GM23338 (cell line): Measurements from ENCODE around the gene PDE4B. TPM values are rescaled to one million over a fixed set of nuclear protein-coding genes. Genes with fewer than 3 reads are reported as not detected.

ENCODE experiments used
- ATAC-seq: fragments of 200-7000 bp; cut with Tn5 transposase; 3 replicates; pipeline ENCODE4 v1.9.1; 2020
- DNase-seq: peaks from one replicate; pipeline ENCODE4 v3.0.0-alpha.2; 2015; ENCODE audit warnings: low spot score
- H2AFZ ChIP-seq: fragments of 200-600 bp; sonication (generic); 2 replicates; pipeline ENCODE4 v1.8.0; 2016; ENCODE audit warnings: antibody characterized with exemption, mild to moderate bottlenecking, moderate library complexity
- H3F3A ChIP-seq: fragments of 200-600 bp; sonication (generic); replicated peaks from 2 replicates; pipeline ENCODE4 v1.8.0; 2017; ENCODE audit warnings: antibody characterized with exemption, mixed run types, low read depth
- H3K27ac ChIP-seq: fragments of 200-600 bp; sonication (generic); 2 replicates; pipeline ENCODE4 v1.6.1; 2016; ENCODE audit warnings: low read depth
- H3K27me3 ChIP-seq: fragments of 200-600 bp; sonication (generic); 2 replicates; pipeline ENCODE4 v1.8.0; 2016; ENCODE audit warnings: mild to moderate bottlenecking, mixed run types, moderate library complexity; ENCODE audit not compliant: insufficient read depth
- H3K36me3 ChIP-seq: fragments of 200-600 bp; sonication (generic); 2 replicates; pipeline ENCODE4 v1.8.0; 2016; ENCODE audit warnings: mild to moderate bottlenecking; ENCODE audit not compliant: insufficient read depth
- H3K4me1 ChIP-seq: fragments of 200-600 bp; sonication (generic); 2 replicates; pipeline ENCODE4 v1.8.0; 2016; ENCODE audit warnings: mild to moderate bottlenecking, moderate library complexity; ENCODE audit not compliant: insufficient read depth
- H3K4me2 ChIP-seq: fragments of 200-600 bp; sonication (generic); 2 replicates; pipeline ENCODE4 v1.7.1; 2017; ENCODE audit warnings: mixed run types
- H3K4me3 ChIP-seq: fragments of 200-600 bp; sonication (generic); 2 replicates; pipeline ENCODE4 v1.6.1; 2016; ENCODE audit warnings: mixed run types
- H3K79me2 ChIP-seq: fragments of 200-600 bp; sonication (generic); replicated peaks from 2 replicates; pipeline ENCODE4 v1.8.0; 2017; ENCODE audit warnings: mild to moderate bottlenecking; ENCODE audit not compliant: insufficient read depth
- H3K9me2 ChIP-seq: fragments of 200-600 bp; sonication (generic); 2 replicates; pipeline ENCODE4 v1.8.0; 2017; ENCODE audit not compliant: insufficient read depth
- H4K20me1 ChIP-seq: fragments of 200-600 bp; sonication (generic); replicated peaks from 2 replicates; pipeline ENCODE4 v1.8.0; 2017; ENCODE audit warnings: mild to moderate bottlenecking; ENCODE audit not compliant: insufficient read depth
- H3K27ac Mint-ChIP-seq: 2 replicates; pipeline ENCODE4 v1.8.0; 2020; ENCODE audit warnings: inconsistent platforms, mild to moderate bottlenecking, moderate library complexity, mixed read lengths
- H3K27me3 Mint-ChIP-seq: 3 replicates; pipeline ENCODE4 v1.8.0; 2022; ENCODE audit warnings: low read depth, mild to moderate bottlenecking, moderate library complexity, mixed read lengths, inconsistent platforms; ENCODE audit not compliant: insufficient read depth, poor library complexity
- H3K36me3 Mint-ChIP-seq: 3 replicates; pipeline ENCODE4 v1.8.0; 2021; ENCODE audit warnings: low read depth, mild to moderate bottlenecking, inconsistent platforms, moderate library complexity, mixed read lengths
- H3K4me1 Mint-ChIP-seq: 3 replicates; pipeline ENCODE4 v1.8.0; 2020; ENCODE audit warnings: mild to moderate bottlenecking, inconsistent platforms, mixed read lengths
- H3K4me3 Mint-ChIP-seq: 3 replicates; pipeline ENCODE4 v1.8.0; 2021; ENCODE audit warnings: moderate library complexity, mild to moderate bottlenecking, inconsistent platforms, mixed read lengths
- H3K9me3 Mint-ChIP-seq: 3 replicates; pipeline ENCODE4 v1.8.0; 2020; ENCODE audit warnings: moderate library complexity, mild to moderate bottlenecking, inconsistent platforms, mixed read lengths
- CREB1 ChIP-seq: fragments of 250-450 bp; sonication (Bioruptor Pico); IDR thresholded peaks from 2 replicates; pipeline ENCODE4 v1.5.0; 2020; ENCODE audit warnings: low read depth, mild to moderate bottlenecking, moderate library complexity
- EZH2 ChIP-seq: fragments of 200-600 bp; sonication (generic); IDR thresholded peaks from one replicate; pipeline ENCODE4 v1.8.0; 2017; ENCODE audit warnings: antibody characterized with exemption, mild to moderate bottlenecking, low read depth; ENCODE audit not compliant: unreplicated experiment
- EZH2phosphoT487 ChIP-seq: fragments of 200-600 bp; sonication (generic); IDR thresholded peaks from one replicate; pipeline ENCODE4 v1.8.1; 2018; ENCODE audit warnings: antibody characterized with exemption; ENCODE audit not compliant: unreplicated experiment
- JUNB ChIP-seq: IDR thresholded peaks from one replicate; pipeline ENCODE4 v1.6.1; 2016; ENCODE audit warnings: antibody characterized with exemption; ENCODE audit not compliant: unreplicated experiment
- NANOG ChIP-seq: IDR thresholded peaks from 2 replicates; pipeline ENCODE4 v1.6.1; 2016; ENCODE audit warnings: antibody characterized with exemption, borderline replicate concordance
- POLR2AphosphoS5 ChIP-seq: IDR thresholded peaks from 2 replicates; pipeline ENCODE4 v1.6.1; 2016; ENCODE audit warnings: antibody characterized with exemption, low read depth
- STAT1 ChIP-seq: IDR thresholded peaks from one replicate; pipeline ENCODE4 v1.6.1; 2016; ENCODE audit warnings: antibody characterized with exemption; ENCODE audit not compliant: unreplicated experiment
- ZNF114 ChIP-seq: fragments of 250-450 bp; sonication (Bioruptor Pico); IDR thresholded peaks from 2 replicates; pipeline ENCODE4 v1.5.0; 2020; ENCODE audit warnings: mild to moderate bottlenecking, moderate library complexity
- ZNF331 ChIP-seq: fragments of 250-450 bp; sonication (Bioruptor Pico); IDR thresholded peaks from 2 replicates; pipeline ENCODE4 v1.5.0; 2020; ENCODE audit warnings: low read depth, mild to moderate bottlenecking, moderate library complexity
- polyA plus RNA-seq: library from polyadenylated mRNA; unstranded; fragments of >200 nt; fragmentation: Nextera tagmentation; extraction: Ambion mirVana; gene quantifications from 2 replicates; pipeline ENCODE4 v1.2.1, GENCODE V29; 2016
- total RNA-seq: library from RNA; depleted of rRNA; stranded (reverse); fragments of >200 nt; shearing (Covaris generic); gene quantifications from 2 replicates; pipeline ENCODE4 v1.2.3, GENCODE V29; 2014
- TF ChIP-seq, protein P1 (sequence below): IDR thresholded peaks from 2 replicates; pipeline ENCODE4 v1.6.1; 2016; ENCODE audit warnings: antibody characterized with exemption
- TF ChIP-seq, protein P2 (sequence below): IDR thresholded peaks from one replicate; pipeline ENCODE4 v1.6.1; 2018; ENCODE audit warnings: antibody characterized with exemption; ENCODE audit not compliant: unreplicated experiment
- TF ChIP-seq, protein P3 (sequence below): fragments of 250-450 bp; sonication (Bioruptor Pico); IDR thresholded peaks from 2 replicates; pipeline ENCODE4 v1.5.0; 2020; ENCODE audit warnings: mild to moderate bottlenecking, moderate library complexity
- TF ChIP-seq, protein P4 (sequence below), 2 experiments: fragments of 200-600 bp in 1 of 2; sonication (generic) in 1 of 2; conservative IDR thresholded peaks; 2 replicates each; pipeline versions ENCODE4 v1.5.1 to v1.6.1; 2016 to 2017; ENCODE audit warnings: antibody characterized with exemption in 2 of 2, low read depth in 2 of 2, mild to moderate bottlenecking in 2 of 2, moderate library complexity in 1 of 2

Gene PDE4B
- total and polyA plus RNA-seq, 2 experiments from 2014 or later, result 14.0 to 25.6 TPM

DNA sequence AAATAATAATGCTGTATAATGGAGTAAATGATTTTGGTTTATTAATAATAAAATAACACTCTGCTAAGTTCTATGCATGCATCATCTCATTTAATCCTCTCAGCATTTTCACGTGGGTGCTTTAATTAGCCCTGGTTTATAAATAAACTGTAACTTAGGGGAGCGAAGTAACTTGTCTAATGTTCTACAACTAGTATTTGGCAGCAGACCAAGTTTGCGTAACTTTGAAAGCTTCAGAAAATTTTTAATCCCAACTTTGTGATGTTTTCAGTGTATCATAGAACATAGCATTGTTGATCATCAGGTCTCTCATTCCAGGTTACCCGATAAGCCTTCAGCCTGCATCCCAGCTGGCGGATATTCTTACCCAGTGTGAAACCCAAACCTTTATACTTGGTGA, 418.8 kb downstream of the PDE4B start:
- Histone ChIP-seq H3F3A (no peaks in the 10 kb centered on the region), H3K4me1 (no peaks in the 10 kb centered on the region), H3K4me3 (no peak overlapping the region), H3K36me3 (no peaks in the 10 kb centered on the region), H3K27me3 (no peaks in the 10 kb centered on the region), H3K79me2 (no peaks in the 10 kb centered on the region), H3K27ac (no peak overlapping the region), H3K9me2 (peaks cover 11% of the 10 kb centered on the region; the same call in 1 of the 2 replicates), H2AFZ (no peak overlapping the region), H4K20me1 (no peaks in the 10 kb centered on the region), H3K4me2 (no peak overlapping the region)
- Mint-ChIP-seq H3K9me3 (no peaks in the 10 kb centered on the region), H3K27me3 (no peaks in the 10 kb centered on the region), H3K36me3 (no peaks in the 10 kb centered on the region), H3K4me3 (no peak overlapping the region), H3K4me1 (no peaks in the 10 kb centered on the region), H3K27ac (no peak overlapping the region)
- TF ChIP-seq EZH2phosphoT487 (no peak), NANOG (no peak), JUNB (no peak), ZNF114 (CRISPR knock-in tag) (no peak), ZNF331 (CRISPR knock-in tag) (no peak), EZH2 (no peak), STAT1 (no peak), CREB1 (CRISPR knock-in tag) (no peak), POLR2AphosphoS5 (no peak)
- TF ChIP-seq, protein P1, sequence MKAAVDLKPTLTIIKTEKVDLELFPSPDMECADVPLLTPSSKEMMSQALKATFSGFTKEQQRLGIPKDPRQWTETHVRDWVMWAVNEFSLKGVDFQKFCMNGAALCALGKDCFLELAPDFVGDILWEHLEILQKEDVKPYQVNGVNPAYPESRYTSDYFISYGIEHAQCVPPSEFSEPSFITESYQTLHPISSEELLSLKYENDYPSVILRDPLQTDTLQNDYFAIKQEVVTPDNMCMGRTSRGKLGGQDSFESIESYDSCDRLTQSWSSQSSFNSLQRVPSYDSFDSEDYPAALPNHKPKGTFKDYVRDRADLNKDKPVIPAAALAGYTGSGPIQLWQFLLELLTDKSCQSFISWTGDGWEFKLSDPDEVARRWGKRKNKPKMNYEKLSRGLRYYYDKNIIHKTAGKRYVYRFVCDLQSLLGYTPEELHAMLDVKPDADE, result no peak
- TF ChIP-seq, protein P2, sequence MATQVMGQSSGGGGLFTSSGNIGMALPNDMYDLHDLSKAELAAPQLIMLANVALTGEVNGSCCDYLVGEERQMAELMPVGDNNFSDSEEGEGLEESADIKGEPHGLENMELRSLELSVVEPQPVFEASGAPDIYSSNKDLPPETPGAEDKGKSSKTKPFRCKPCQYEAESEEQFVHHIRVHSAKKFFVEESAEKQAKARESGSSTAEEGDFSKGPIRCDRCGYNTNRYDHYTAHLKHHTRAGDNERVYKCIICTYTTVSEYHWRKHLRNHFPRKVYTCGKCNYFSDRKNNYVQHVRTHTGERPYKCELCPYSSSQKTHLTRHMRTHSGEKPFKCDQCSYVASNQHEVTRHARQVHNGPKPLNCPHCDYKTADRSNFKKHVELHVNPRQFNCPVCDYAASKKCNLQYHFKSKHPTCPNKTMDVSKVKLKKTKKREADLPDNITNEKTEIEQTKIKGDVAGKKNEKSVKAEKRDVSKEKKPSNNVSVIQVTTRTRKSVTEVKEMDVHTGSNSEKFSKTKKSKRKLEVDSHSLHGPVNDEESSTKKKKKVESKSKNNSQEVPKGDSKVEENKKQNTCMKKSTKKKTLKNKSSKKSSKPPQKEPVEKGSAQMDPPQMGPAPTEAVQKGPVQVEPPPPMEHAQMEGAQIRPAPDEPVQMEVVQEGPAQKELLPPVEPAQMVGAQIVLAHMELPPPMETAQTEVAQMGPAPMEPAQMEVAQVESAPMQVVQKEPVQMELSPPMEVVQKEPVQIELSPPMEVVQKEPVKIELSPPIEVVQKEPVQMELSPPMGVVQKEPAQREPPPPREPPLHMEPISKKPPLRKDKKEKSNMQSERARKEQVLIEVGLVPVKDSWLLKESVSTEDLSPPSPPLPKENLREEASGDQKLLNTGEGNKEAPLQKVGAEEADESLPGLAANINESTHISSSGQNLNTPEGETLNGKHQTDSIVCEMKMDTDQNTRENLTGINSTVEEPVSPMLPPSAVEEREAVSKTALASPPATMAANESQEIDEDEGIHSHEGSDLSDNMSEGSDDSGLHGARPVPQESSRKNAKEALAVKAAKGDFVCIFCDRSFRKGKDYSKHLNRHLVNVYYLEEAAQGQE, result no peak
- TF ChIP-seq, protein P3, sequence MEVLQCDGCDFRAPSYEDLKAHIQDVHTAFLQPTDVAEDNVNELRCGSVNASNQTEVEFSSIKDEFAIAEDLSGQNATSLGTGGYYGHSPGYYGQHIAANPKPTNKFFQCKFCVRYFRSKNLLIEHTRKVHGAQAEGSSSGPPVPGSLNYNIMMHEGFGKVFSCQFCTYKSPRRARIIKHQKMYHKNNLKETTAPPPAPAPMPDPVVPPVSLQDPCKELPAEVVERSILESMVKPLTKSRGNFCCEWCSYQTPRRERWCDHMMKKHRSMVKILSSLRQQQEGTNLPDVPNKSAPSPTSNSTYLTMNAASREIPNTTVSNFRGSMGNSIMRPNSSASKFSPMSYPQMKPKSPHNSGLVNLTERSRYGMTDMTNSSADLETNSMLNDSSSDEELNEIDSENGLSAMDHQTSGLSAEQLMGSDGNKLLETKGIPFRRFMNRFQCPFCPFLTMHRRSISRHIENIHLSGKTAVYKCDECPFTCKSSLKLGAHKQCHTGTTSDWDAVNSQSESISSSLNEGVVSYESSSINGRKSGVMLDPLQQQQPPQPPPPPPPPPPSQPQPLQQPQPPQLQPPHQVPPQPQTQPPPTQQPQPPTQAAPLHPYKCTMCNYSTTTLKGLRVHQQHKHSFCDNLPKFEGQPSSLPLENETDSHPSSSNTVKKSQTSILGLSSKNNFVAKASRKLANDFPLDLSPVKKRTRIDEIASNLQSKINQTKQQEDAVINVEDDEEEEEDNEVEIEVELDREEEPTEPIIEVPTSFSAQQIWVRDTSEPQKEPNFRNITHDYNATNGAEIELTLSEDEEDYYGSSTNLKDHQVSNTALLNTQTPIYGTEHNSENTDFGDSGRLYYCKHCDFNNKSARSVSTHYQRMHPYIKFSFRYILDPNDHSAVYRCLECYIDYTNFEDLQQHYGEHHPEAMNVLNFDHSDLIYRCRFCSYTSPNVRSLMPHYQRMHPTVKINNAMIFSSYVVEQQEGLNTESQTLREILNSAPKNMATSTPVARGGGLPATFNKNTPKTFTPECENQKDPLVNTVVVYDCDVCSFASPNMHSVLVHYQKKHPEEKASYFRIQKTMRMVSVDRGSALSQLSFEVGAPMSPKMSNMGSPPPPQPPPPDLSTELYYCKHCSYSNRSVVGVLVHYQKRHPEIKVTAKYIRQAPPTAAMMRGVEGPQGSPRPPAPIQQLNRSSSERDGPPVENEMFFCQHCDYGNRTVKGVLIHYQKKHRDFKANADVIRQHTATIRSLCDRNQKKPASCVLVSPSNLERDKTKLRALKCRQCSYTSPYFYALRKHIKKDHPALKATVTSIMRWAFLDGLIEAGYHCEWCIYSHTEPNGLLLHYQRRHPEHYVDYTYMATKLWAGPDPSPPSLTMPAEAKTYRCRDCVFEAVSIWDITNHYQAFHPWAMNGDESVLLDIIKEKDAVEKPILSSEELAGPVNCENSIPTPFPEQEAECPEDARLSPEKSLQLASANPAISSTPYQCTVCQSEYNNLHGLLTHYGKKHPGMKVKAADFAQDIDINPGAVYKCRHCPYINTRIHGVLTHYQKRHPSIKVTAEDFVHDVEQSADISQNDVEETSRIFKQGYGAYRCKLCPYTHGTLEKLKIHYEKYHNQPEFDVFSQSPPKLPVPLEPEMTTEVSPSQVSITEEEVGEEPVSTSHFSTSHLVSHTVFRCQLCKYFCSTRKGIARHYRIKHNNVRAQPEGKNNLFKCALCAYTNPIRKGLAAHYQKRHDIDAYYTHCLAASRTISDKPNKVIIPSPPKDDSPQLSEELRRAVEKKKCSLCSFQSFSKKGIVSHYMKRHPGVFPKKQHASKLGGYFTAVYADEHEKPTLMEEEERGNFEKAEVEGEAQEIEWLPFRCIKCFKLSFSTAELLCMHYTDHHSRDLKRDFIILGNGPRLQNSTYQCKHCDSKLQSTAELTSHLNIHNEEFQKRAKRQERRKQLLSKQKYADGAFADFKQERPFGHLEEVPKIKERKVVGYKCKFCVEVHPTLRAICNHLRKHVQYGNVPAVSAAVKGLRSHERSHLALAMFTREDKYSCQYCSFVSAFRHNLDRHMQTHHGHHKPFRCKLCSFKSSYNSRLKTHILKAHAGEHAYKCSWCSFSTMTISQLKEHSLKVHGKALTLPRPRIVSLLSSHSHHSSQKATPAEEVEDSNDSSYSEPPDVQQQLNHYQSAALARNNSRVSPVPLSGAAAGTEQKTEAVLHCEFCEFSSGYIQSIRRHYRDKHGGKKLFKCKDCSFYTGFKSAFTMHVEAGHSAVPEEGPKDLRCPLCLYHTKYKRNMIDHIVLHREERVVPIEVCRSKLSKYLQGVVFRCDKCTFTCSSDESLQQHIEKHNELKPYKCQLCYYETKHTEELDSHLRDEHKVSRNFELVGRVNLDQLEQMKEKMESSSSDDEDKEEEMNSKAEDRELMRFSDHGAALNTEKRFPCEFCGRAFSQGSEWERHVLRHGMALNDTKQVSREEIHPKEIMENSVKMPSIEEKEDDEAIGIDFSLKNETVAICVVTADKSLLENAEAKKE (CRISPR knock-in tag), result no peak
- TF ChIP-seq, protein P4, sequence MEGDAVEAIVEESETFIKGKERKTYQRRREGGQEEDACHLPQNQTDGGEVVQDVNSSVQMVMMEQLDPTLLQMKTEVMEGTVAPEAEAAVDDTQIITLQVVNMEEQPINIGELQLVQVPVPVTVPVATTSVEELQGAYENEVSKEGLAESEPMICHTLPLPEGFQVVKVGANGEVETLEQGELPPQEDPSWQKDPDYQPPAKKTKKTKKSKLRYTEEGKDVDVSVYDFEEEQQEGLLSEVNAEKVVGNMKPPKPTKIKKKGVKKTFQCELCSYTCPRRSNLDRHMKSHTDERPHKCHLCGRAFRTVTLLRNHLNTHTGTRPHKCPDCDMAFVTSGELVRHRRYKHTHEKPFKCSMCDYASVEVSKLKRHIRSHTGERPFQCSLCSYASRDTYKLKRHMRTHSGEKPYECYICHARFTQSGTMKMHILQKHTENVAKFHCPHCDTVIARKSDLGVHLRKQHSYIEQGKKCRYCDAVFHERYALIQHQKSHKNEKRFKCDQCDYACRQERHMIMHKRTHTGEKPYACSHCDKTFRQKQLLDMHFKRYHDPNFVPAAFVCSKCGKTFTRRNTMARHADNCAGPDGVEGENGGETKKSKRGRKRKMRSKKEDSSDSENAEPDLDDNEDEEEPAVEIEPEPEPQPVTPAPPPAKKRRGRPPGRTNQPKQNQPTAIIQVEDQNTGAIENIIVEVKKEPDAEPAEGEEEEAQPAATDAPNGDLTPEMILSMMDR (conservative IDR thresholded peaks at IDR 0.05; ENCODE audit: low read depth in 2 of 2), result no peak
- ATAC-seq, result no peak
- no peak for DNase-seq
